ENCODE results near the gene TRAIP. TPM values are rescaled to one million over a fixed set of nuclear protein-coding genes. Genes with fewer than 3 reads are reported as not detected.

Gene TRAIP
- total RNA-seq, 1 donor from 2014 or later, result 16.2 TPM

- no peak for TF ChIP-seq CTCF (IDR thresholded peaks at IDR 0.05; ENCODE audit: unreplicated experiment)
- Mint-ChIP-seq H3K9me3 (ENCODE audit: low read depth) (no peaks in the 10 kb centered on the region), H3K36me3 (ENCODE audit: insufficient read depth) (no peaks in the 10 kb centered on the region), H3K27me3 (peaks cover 28% of the 10 kb centered on the region), H3K4me1 (ENCODE audit: low read depth) (peaks cover 4% of the 10 kb centered on the region), H3K4me3 (ENCODE audit: low read depth) (no peak overlapping the region), H3K27ac (no peak overlapping the region)
- no peak for DNase-seq (ENCODE audit: low spot score, unreplicated experiment)
Observed at GRCh38 chr3:49873623-49874022, 17.3 kb upstream of the TRAIP start.

GRCh38 chr3:49872801-49873281 lies 16.5 kb upstream of the TRAIP start:
- no peak overlapping the region for H3K27ac Mint-ChIP-seq
- no peak for DNase-seq (ENCODE audit: low spot score, unreplicated experiment)

GRCh38 chr3:49871531-49872153 lies 15.3 kb upstream of the TRAIP start:
- Mint-ChIP-seq H3K4me3 (ENCODE audit: low read depth) (no peak overlapping the region), H3K36me3 (ENCODE audit: insufficient read depth) (no peaks in the 10 kb centered on the region), H3K9me3 (ENCODE audit: low read depth) (no peaks in the 10 kb centered on the region), H3K27me3 (peaks cover 46% of the 10 kb centered on the region), H3K4me1 (ENCODE audit: low read depth) (peaks cover 4% of the 10 kb centered on the region), H3K27ac (no peak overlapping the region)
- DNase-seq (ENCODE audit: low spot score, unreplicated experiment), result no peak
- no peak for TF ChIP-seq CTCF (IDR thresholded peaks at IDR 0.05; ENCODE audit: unreplicated experiment)

More at GRCh38 chr3:49872801-49873281, 16.5 kb upstream of the TRAIP start:
- no peaks in the 10 kb centered on the region for H3K36me3 Mint-ChIP-seq (ENCODE audit: insufficient read depth)
- H3K4me3 Mint-ChIP-seq (ENCODE audit: low read depth), result no peak overlapping the region
- H3K9me3 Mint-ChIP-seq (ENCODE audit: low read depth), result no peaks in the 10 kb centered on the region
- TF ChIP-seq CTCF (IDR thresholded peaks at IDR 0.05; ENCODE audit: unreplicated experiment), result no peak
- peaks cover 4% of the 10 kb centered on the region for H3K4me1 Mint-ChIP-seq (ENCODE audit: low read depth)
- peaks cover 36% of the 10 kb centered on the region for H3K27me3 Mint-ChIP-seq

- no peak for DNase-seq (ENCODE audit: low spot score, unreplicated experiment)
- TF ChIP-seq CTCF (IDR thresholded peaks at IDR 0.05; ENCODE audit: unreplicated experiment), result no peak
- no peak within 1 kb of the TSS for H3K27ac Mint-ChIP-seq
- peak within 1 kb of the TSS; percentile 31 for H3K4me3 Mint-ChIP-seq (ENCODE audit: low read depth)
- peaks cover 4% of the 10 kb centered on the region for H3K4me1 Mint-ChIP-seq (ENCODE audit: low read depth)
- peaks cover 59% of the 10 kb centered on the region for H3K27me3 Mint-ChIP-seq
- H3K36me3 Mint-ChIP-seq (ENCODE audit: insufficient read depth), result no peaks in the 10 kb centered on the region
- H3K9me3 Mint-ChIP-seq (ENCODE audit: low read depth), result no peaks in the 10 kb centered on the region
Observed at GRCh38 chr3:49869525-49870126, 13.3 kb upstream of the TRAIP start, which contains the start of gene CAMKV. Gene CAMKV, minus strand, starts transcription at chr3:49869906. Its CDS starts 7,518 bp downstream, at chr3:49862388.

- no peaks in the 10 kb centered on the region for H3K36me3 Mint-ChIP-seq (ENCODE audit: insufficient read depth)
- peaks cover 4% of the 10 kb centered on the region for H3K4me1 Mint-ChIP-seq (ENCODE audit: low read depth)
- H3K27me3 Mint-ChIP-seq, result peaks cover 63% of the 10 kb centered on the region
- no peak for TF ChIP-seq CTCF (IDR thresholded peaks at IDR 0.05; ENCODE audit: unreplicated experiment)
- no peaks in the 10 kb centered on the region for H3K9me3 Mint-ChIP-seq (ENCODE audit: low read depth)
- DNase-seq (ENCODE audit: low spot score, unreplicated experiment), result no peak
- H3K27ac Mint-ChIP-seq, result no peak overlapping the region
- H3K4me3 Mint-ChIP-seq (ENCODE audit: low read depth), result no peak overlapping the region
Observed at GRCh38 chr3:49868862-49869466, 12.6 kb upstream of the TRAIP start.
